Upper lobe of left lung (tissue), 6 donors: ENCODE data around the gene MICU2. TPM values are rescaled to one million over a fixed set of nuclear protein-coding genes. Genes with fewer than 3 reads are reported as not detected.

Experiments
- ATAC-seq, 2 donors: fragments of 200-7000 bp; cut with Tn5 transposase; one replicate each; pipeline ENCODE4 v1.9.1; 2022; ENCODE audit warnings: mild to moderate bottlenecking in 2 of 2, moderate library complexity in 2 of 2; ENCODE audit not compliant: low FRiP score in 2 of 2
- DNase-seq, 2 donors: peaks; one replicate each; pipeline ENCODE4 v3.0.0-alpha.2; 2019 to 2020
- H3K27ac ChIP-seq, 4 donors: fragments of 200-600 bp; sonication (generic); one replicate each; pipeline ENCODE4 v1.5.1; 2016 to 2019
- H3K27me3 ChIP-seq, 4 donors: fragments of 200-600 bp; sonication (generic); one replicate each; pipeline ENCODE4 v1.5.1; 2017 to 2019
- H3K36me3 ChIP-seq, 4 donors: fragments of 200-600 bp; sonication (generic); one replicate each; pipeline ENCODE4 v1.5.1; 2016 to 2019
- H3K4me1 ChIP-seq, 4 donors: fragments of 200-600 bp; sonication (generic); one replicate each; pipeline ENCODE4 v1.5.1; 2018 to 2019
- H3K4me3 ChIP-seq, 4 donors: fragments of 200-600 bp; sonication (generic); one replicate each; pipeline ENCODE4 v1.5.1; 2017 to 2019; ENCODE audit warnings: mild to moderate bottlenecking in 2 of 4, moderate library complexity in 1 of 4
- H3K9me3 ChIP-seq, 4 donors: fragments of 200-600 bp; sonication (generic); one replicate each; pipeline ENCODE4 v1.5.1; 2018 to 2019
- CTCF ChIP-seq, 6 experiments: fragments of 450-650 bp in 4 of 6; fragments of 200-600 bp in 2 of 6; sonication (generic) in 2 of 6; IDR thresholded peaks; one replicate each; pipeline ENCODE4 v1.5.1; 2016 to 2019; ENCODE audit warnings: antibody characterized with exemption in 6 of 6
- EP300 ChIP-seq, 4 donors: sonication (generic); formaldehyde crosslinking; IDR thresholded peaks; one replicate each; pipeline ENCODE4 v1.5.1; 2017; ENCODE audit warnings: antibody characterized with exemption in 4 of 4, control low read depth in 2 of 4
- POLR2A ChIP-seq, 4 donors: fragments of 450-650 bp; IDR thresholded peaks; one replicate each; pipeline ENCODE4 v1.5.1; 2016 to 2017; ENCODE audit warnings: antibody characterized with exemption in 4 of 4, mild to moderate bottlenecking in 2 of 4
- POLR2AphosphoS5 ChIP-seq, 2 donors: sonication (generic); formaldehyde crosslinking; IDR thresholded peaks; one replicate each; pipeline ENCODE4 v1.5.1; 2017; ENCODE audit warnings: antibody characterized with exemption in 2 of 2
- WGBS, 2 donors: methylation state at CpG; one replicate each; pipeline ENCODE4 v1.1.5; 2017 to 2018; 5-methylcytosine and 5-hydroxymethylcytosine counted together
- total RNA-seq, 6 donors: library from RNA; depleted of rRNA in 4 of 6; stranded (reverse); fragments of >200 nt in 4 of 6; gene quantifications; one replicate each; pipeline versions ENCODE4 v1.1.0 to v1.2.1, GENCODE V29; 2016 to 2021
- donor health status: DM: no; HTN: no; CAD: no; lungs with moderate emphysema.
- donor health status: DM: no; HTN: yes; CAD: no; lungs with severe emphysema.

Gene MICU2, protein sequence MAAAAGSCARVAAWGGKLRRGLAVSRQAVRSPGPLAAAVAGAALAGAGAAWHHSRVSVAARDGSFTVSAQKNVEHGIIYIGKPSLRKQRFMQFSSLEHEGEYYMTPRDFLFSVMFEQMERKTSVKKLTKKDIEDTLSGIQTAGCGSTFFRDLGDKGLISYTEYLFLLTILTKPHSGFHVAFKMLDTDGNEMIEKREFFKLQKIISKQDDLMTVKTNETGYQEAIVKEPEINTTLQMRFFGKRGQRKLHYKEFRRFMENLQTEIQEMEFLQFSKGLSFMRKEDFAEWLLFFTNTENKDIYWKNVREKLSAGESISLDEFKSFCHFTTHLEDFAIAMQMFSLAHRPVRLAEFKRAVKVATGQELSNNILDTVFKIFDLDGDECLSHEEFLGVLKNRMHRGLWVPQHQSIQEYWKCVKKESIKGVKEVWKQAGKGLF
- 10 to 100 TPM; 27.9 to 80.4 (median 46.0) TPM for total RNA-seq

GRCh38 chr13:21603531-21604448 is at the start of gene MICU2:
MICU2 (minus strand) TSS chr13:21604170; CDS start chr13:21604148, 22 bp downstream.
- WGBS, 2 donors, result 1% methylated on average over 21 to 41 of the region's 77 CpGs
- peaks cover 0 to 3% (median 0%) of the 10 kb centered on the region in 4 donors for H3K36me3 ChIP-seq
- DNase-seq, result peak; percentile 93 to 98
- peak within 1 kb of the TSS; percentile 93 to 98 (median 95) for H3K27ac ChIP-seq
- H3K9me3 ChIP-seq, result no peaks in the 10 kb centered on the region
- peak in 3 of 4 donors; percentile 94 to 99 (median 99) for TF ChIP-seq POLR2A (IDR thresholded peaks at IDR 0.05)
- TF ChIP-seq EP300 (IDR thresholded peaks at IDR 0.05), result peak in 1 of 4 donors; percentile 55
- TF ChIP-seq CTCF (IDR thresholded peaks at IDR 0.05), result peak in 3 of 6 experiments; percentile 48 to 83 (median 66)
- TF ChIP-seq POLR2AphosphoS5 (IDR thresholded peaks at IDR 0.05), result peak; percentile 91
- H3K4me1 ChIP-seq, result peaks cover 5 to 16% (median 8%) of the 10 kb centered on the region in 4 donors
- no peaks in the 10 kb centered on the region for H3K27me3 ChIP-seq
- peak; percentile 98 to 100 for ATAC-seq
- H3K4me3 ChIP-seq, result peak within 1 kb of the TSS; percentile 58 to 68 (median 62)

- DNase-seq (no peak), ATAC-seq (no peak)
- no peaks in the 10 kb centered on the region for H3K9me3 ChIP-seq
- no peaks in the 10 kb centered on the region for H3K36me3 ChIP-seq
- TF ChIP-seq CTCF (IDR thresholded peaks at IDR 0.05) (no peak), POLR2AphosphoS5 (IDR thresholded peaks at IDR 0.05) (no peak), POLR2A (IDR thresholded peaks at IDR 0.05) (no peak), EP300 (IDR thresholded peaks at IDR 0.05) (no peak)
- no peak overlapping the region for H3K27ac ChIP-seq
- no peaks in the 10 kb centered on the region for H3K4me1 ChIP-seq
- WGBS, 2 donors, result 87 to 88% methylated on average over 2 of the region's 2 CpGs
- H3K27me3 ChIP-seq, result no peaks in the 10 kb centered on the region
- H3K4me3 ChIP-seq, result no peak overlapping the region
Observed at GRCh38 chr13:21641629-21642028, 37.7 kb upstream of the MICU2 start.

GRCh38 chr13:21639561-21639960 is 35.6 kb upstream of the MICU2 start:
- WGBS, 2 donors, result 83 to 85% methylated on average over 5 of the region's 5 CpGs
- no peaks in the 10 kb centered on the region for H3K4me1 ChIP-seq
- no peak for DNase-seq
- no peaks in the 10 kb centered on the region for H3K27me3 ChIP-seq
- no peak overlapping the region for H3K4me3 ChIP-seq
- H3K36me3 ChIP-seq, result no peaks in the 10 kb centered on the region
- H3K9me3 ChIP-seq, result no peaks in the 10 kb centered on the region
- no peak for ATAC-seq
- TF ChIP-seq EP300 (IDR thresholded peaks at IDR 0.05) (no peak), POLR2A (IDR thresholded peaks at IDR 0.05) (no peak), CTCF (IDR thresholded peaks at IDR 0.05) (no peak), POLR2AphosphoS5 (IDR thresholded peaks at IDR 0.05) (no peak)
- H3K27ac ChIP-seq, result no peak overlapping the region

GRCh38 chr13:21638319-21639282 is 34.6 kb upstream of the MICU2 start:
- DNase-seq, result no peak
- Histone ChIP-seq H3K27ac (no peak overlapping the region), H3K27me3 (no peaks in the 10 kb centered on the region), H3K36me3 (no peaks in the 10 kb centered on the region), H3K4me1 (no peaks in the 10 kb centered on the region), H3K4me3 (no peak overlapping the region), H3K9me3 (no peaks in the 10 kb centered on the region)
- 45% methylated on average over 6 of the region's 6 CpGs for WGBS, 2 donors
- TF ChIP-seq CTCF (IDR thresholded peaks at IDR 0.05), result peak; percentile 41 to 77 (median 66)
- no peak for TF ChIP-seq POLR2A (IDR thresholded peaks at IDR 0.05)
- TF ChIP-seq POLR2AphosphoS5 (IDR thresholded peaks at IDR 0.05), result no peak
- no peak for TF ChIP-seq EP300 (IDR thresholded peaks at IDR 0.05)
- ATAC-seq, result peak; percentile 71
